HCT116 (cell line): ENCODE results near the gene NUMB. TPM values are rescaled to one million over a fixed set of nuclear protein-coding genes. Genes with fewer than 3 reads are reported as not detected.
"Not testable (repeated sequence)": the region's sequence is repeated elsewhere in the genome, so short reads cannot be mapped to it uniquely, and the experiment has no call there.

ENCODE experiments used
- ATAC-seq: fragments of 200-7000 bp; cut with Tn5 transposase; 2 replicates; pipeline ENCODE4 v1.9.1; 2020; ENCODE audit warnings: mild to moderate bottlenecking, moderate library complexity
- BruUV-seq: library from RNA; stranded (reverse); fragments of 400-500 nt; replicated peaks from 2 replicates; lab custom pipeline; 2021; lab: Mats Ljungman, UMichigan
- CTCF ChIA-PET: fragments of 300-600 bp; sonication (Branson Sonifier 250); formaldehyde crosslinking; loops from one replicate; lab custom pipeline; 2021; ENCODE audit warnings: antibody characterized with exemption; lab: Charles Lee
- POLR2A ChIA-PET: fragments of 300-600, 350-600 bp; sonication (Branson Sonifier 250); formaldehyde crosslinking; loops from one replicate; lab custom pipeline; 2021; ENCODE audit warnings: antibody characterized with exemption; lab: Charles Lee
- RAD21 ChIA-PET, 2 experiments: fragments of 300-600 bp; sonication (Branson Sonifier 250); formaldehyde crosslinking; loops; one replicate each; lab custom pipeline; 2023; ENCODE audit warnings: low total read pairs in 2 of 2; ENCODE audit not compliant: uncharacterized antibody in 2 of 2, unreplicated experiment in 2 of 2, low non-redundant PET in 1 of 2; lab: Charles Lee
- DNase-seq: peaks from one replicate; pipeline ENCODE4 v3.0.0-alpha.2; 2010; ENCODE audit warnings: low read depth, low spot score
- H2AFZ ChIP-seq: fragments of 200-600 bp; shearing (Covaris generic), sonication (generic); 2 replicates; pipeline ENCODE4 v1.6.1; 2017; ENCODE audit warnings: low read depth, mixed run types, mixed read lengths, antibody characterized with exemption, low read length; ENCODE audit not compliant: poor library complexity, severe bottlenecking
- H3K27ac ChIP-seq: 2 replicates; pipeline ENCODE4 v1.5.1; 2012; ENCODE audit warnings: low read depth, low read length
- H3K27me3 ChIP-seq: fragments of 200-600 bp; sonication (generic); 2 replicates; pipeline ENCODE4 v1.6.1; 2016; ENCODE audit warnings: mixed run types, low read length, mixed read lengths; ENCODE audit not compliant: insufficient read depth
- H3K36me3 ChIP-seq, 2 experiments: fragments of 200-500 bp in 1 of 2; fragments of 200-600 bp in 1 of 2; sonication (Bioruptor generic) in 1 of 2; sonication (generic) in 1 of 2; 2 replicates each; pipeline versions ENCODE4 v1.5.1 to v1.6.1; 2014 to 2016; ENCODE audit warnings: low read length in 2 of 2, inconsistent platforms in 1 of 2, mixed read lengths in 1 of 2, mixed run types in 1 of 2; ENCODE audit not compliant: insufficient read depth in 2 of 2, control insufficient read depth in 1 of 2
- H3K4me1 ChIP-seq, 2 experiments: fragments of 200-600 bp in 1 of 2; sonication (generic) in 1 of 2; 2 replicates each; pipeline versions ENCODE4 v1.5.1 to v1.6.1; 2012 to 2017; ENCODE audit warnings: low read length in 2 of 2, inconsistent platforms in 1 of 2, mild to moderate bottlenecking in 1 of 2, mixed read lengths in 1 of 2, mixed run types in 1 of 2, moderate library complexity in 1 of 2; ENCODE audit not compliant: insufficient read depth in 2 of 2, control insufficient read depth in 1 of 2
- H3K4me2 ChIP-seq: fragments of 200-600 bp; sonication (generic); 2 replicates; pipeline ENCODE4 v1.6.1; 2017; ENCODE audit warnings: mixed run types, low read length, mixed read lengths
- H3K4me3 ChIP-seq, 2 experiments: fragments of 200-600 bp in 1 of 2; sonication (generic) in 1 of 2; replicated peaks in 1 of 2; 2 replicates each; pipeline ENCODE4 v1.5.1; 2011 to 2016; ENCODE audit warnings: low read length in 2 of 2, control low read depth in 1 of 2, low read depth in 1 of 2, mild to moderate bottlenecking in 1 of 2, mixed read lengths in 1 of 2, mixed run types in 1 of 2
- H3K79me2 ChIP-seq: fragments of 200-600 bp; sonication (generic); 2 replicates; pipeline ENCODE4 v1.6.1; 2017; ENCODE audit warnings: mild to moderate bottlenecking, mixed run types, low read length, moderate library complexity, mixed read lengths; ENCODE audit not compliant: insufficient read depth
- H3K9ac ChIP-seq: fragments of 200-600 bp; sonication (generic); 2 replicates; pipeline ENCODE4 v1.6.1; 2016; ENCODE audit warnings: low read length, mixed read lengths
- H3K9me2 ChIP-seq: fragments of 200-600 bp; sonication (generic), shearing (Covaris generic); 2 replicates; pipeline ENCODE4 v1.6.1; 2017; ENCODE audit warnings: mixed run types, mild to moderate bottlenecking, moderate library complexity; ENCODE audit not compliant: insufficient read depth
- H3K9me3 ChIP-seq, 2 experiments: fragments of 200-500 bp in 1 of 2; fragments of 200-600 bp in 1 of 2; sonication (Bioruptor generic) in 1 of 2; sonication (generic) in 1 of 2; 2 replicates each; pipeline ENCODE4 v1.6.1; 2014 to 2017; ENCODE audit warnings: low read length in 2 of 2, mixed read lengths in 2 of 2, inconsistent platforms in 1 of 2, low read depth in 1 of 2, mild to moderate bottlenecking in 1 of 2, mixed run types in 1 of 2, moderate library complexity in 1 of 2; ENCODE audit not compliant: control insufficient read depth in 1 of 2, insufficient read depth in 1 of 2
- H4K20me1 ChIP-seq: fragments of 200-600 bp; sonication (generic), shearing (Covaris generic); 2 replicates; pipeline ENCODE4 v1.6.1; 2017; ENCODE audit warnings: mixed run types, mild to moderate bottlenecking, moderate library complexity; ENCODE audit not compliant: insufficient read depth
- CBX3 ChIP-seq: IDR thresholded peaks from 2 replicates; pipeline ENCODE4 v1.6.1; 2012; ENCODE audit warnings: low read depth
- CEBPB ChIP-seq: IDR thresholded peaks from 2 replicates; pipeline ENCODE4 v1.6.1; 2012; ENCODE audit warnings: low read depth
- CTCF ChIP-seq, 3 experiments: fragments of 200-600 bp in 1 of 3; sonication (generic) in 1 of 3; IDR thresholded peaks in 2 of 3; conservative IDR thresholded peaks in 1 of 3; 2 replicates each; pipeline ENCODE4 v1.5.1; 2012 to 2017; ENCODE audit warnings: low read depth in 2 of 3, low read length in 2 of 3, antibody characterized with exemption in 1 of 3, borderline replicate concordance in 1 of 3, control low read depth in 1 of 3, mild to moderate bottlenecking in 1 of 3, mixed read lengths in 1 of 3, mixed run types in 1 of 3, moderate library complexity in 1 of 3; ENCODE audit not compliant: insufficient read depth in 1 of 3
- ELF1 ChIP-seq: IDR thresholded peaks from 2 replicates; pipeline ENCODE4 v1.6.1; 2012; ENCODE audit warnings: low read depth, borderline replicate concordance
- EZH2 ChIP-seq: fragments of 200-600 bp; sonication (generic); IDR thresholded peaks from 2 replicates; pipeline ENCODE4 v1.6.1; 2017; ENCODE audit warnings: antibody characterized with exemption, mixed run types
- EZH2phosphoT487 ChIP-seq: fragments of 200-600 bp; IDR thresholded peaks from 2 replicates; pipeline ENCODE4 v1.6.1; 2018; ENCODE audit warnings: antibody characterized with exemption, borderline replicate concordance
- JUND ChIP-seq: IDR thresholded peaks from 2 replicates; pipeline ENCODE4 v1.6.1; 2012
- MAX ChIP-seq: IDR thresholded peaks from 2 replicates; pipeline ENCODE4 v1.6.1; 2012
- TCF7L2 ChIP-seq: IDR thresholded peaks from 2 replicates; pipeline ENCODE4 v1.7.0; 2011; ENCODE audit warnings: borderline replicate concordance, inconsistent platforms; ENCODE audit not compliant: insufficient read depth, insufficient read length; ENCODE audit errors: extremely low read depth
- intact Hi-C: fragments of 100-400 bp; cut with micrococcal nuclease; formaldehyde crosslinking; loops from 2 replicates; pipeline ENCODE4 v1.10.0; 2022
- total RNA-seq: library from RNA; stranded (reverse); gene quantifications from one replicate; pipeline ENCODE4 v1.2.1, GENCODE V29; 2021; ENCODE audit not compliant: unreplicated experiment

NUMB gene
- total RNA-seq, 1 experiment from 2014 or later, result 43.0 TPM

GRCh38 chr14:73393375-73393774, 65.0 kb downstream of the NUMB start:
- no peak overlapping the region for H3K4me2 ChIP-seq
- CTCF ChIA-PET, result no interaction called here
- H3K9ac ChIP-seq, result no peak overlapping the region
- H2AFZ ChIP-seq, result no peak overlapping the region
- H3K4me1 ChIP-seq, result peaks cover 0 to 5% of the 10 kb centered on the region in 2 experiments; a peak in 1 of 4 replicates
- H3K27ac ChIP-seq, result no peak overlapping the region
- RAD21 ChIA-PET, result no interaction called here
- TF ChIP-seq EZH2 (no peak), MAX (no peak), JUND (no peak), ELF1 (no peak)
- TF ChIP-seq, all 23 proteins: peak for 0
- Histone ChIP-seq H3K36me3 (no peaks in the 10 kb centered on the region), H3K79me2 (no peaks in the 10 kb centered on the region), H3K9me3 (no peaks in the 10 kb centered on the region), H4K20me1 (no peaks in the 10 kb centered on the region; the same call in 1 of the 2 replicates), H3K27me3 (no peaks in the 10 kb centered on the region), H3K9me2 (no peaks in the 10 kb centered on the region), H3K4me3 (no peak overlapping the region)
- BruUV-seq, result no TSS peak
- DNase-seq, result no peak
- intact Hi-C loops, result no loop called here
- POLR2A ChIA-PET, result no interaction called here
- ATAC-seq, result no peak

GRCh38 chr14:73392329-73393257, 65.8 kb downstream of the NUMB start:
- RAD21 ChIA-PET, result no interaction called here
- Histone ChIP-seq H4K20me1 (no peaks in the 10 kb centered on the region; the same call in 1 of the 2 replicates), H2AFZ (no peak overlapping the region), H3K9me3 (no peaks in the 10 kb centered on the region), H3K4me2 (no peak overlapping the region), H3K27ac (no peak overlapping the region), H3K9ac (no peak overlapping the region), H3K4me3 (no peak overlapping the region), H3K79me2 (no peaks in the 10 kb centered on the region)
- intact Hi-C loops, result no loop called here
- POLR2A ChIA-PET, result no interaction called here
- DNase-seq, result no peak
- TF ChIP-seq CTCF (IDR thresholded peaks at IDR 0.05 in 2 of 3, conservative IDR thresholded peaks at IDR 0.05 in 1 of 3; ENCODE audit: borderline replicate concordance in 1 of 3, insufficient read depth in 1 of 3, low read depth in 2 of 3, low read length in 2 of 3) (no peak), CEBPB (no peak), TCF7L2 (no peak), JUND (no peak), EZH2phosphoT487 (no peak), CBX3 (no peak)
- TF ChIP-seq, all 23 proteins: peak for 0
- Histone ChIP-seq H3K9me2 (no peaks in the 10 kb centered on the region), H3K27me3 (no peaks in the 10 kb centered on the region), H3K4me1 (peaks cover 0 to 5% of the 10 kb centered on the region in 2 experiments; a peak in 1 of 4 replicates), H3K36me3 (no peaks in the 10 kb centered on the region)
- BruUV-seq, result no TSS peak
- CTCF ChIA-PET, result no interaction called here
- no peak for ATAC-seq

- H4K20me1 ChIP-seq, BruUV-seq, H3K79me2 ChIP-seq, RAD21 ChIA-PET, H3K9ac ChIP-seq, ATAC-seq, H3K36me3 ChIP-seq, H2AFZ ChIP-seq, H3K27ac ChIP-seq, H3K9me3 ChIP-seq, H3K9me2 ChIP-seq, H3K4me3 ChIP-seq, DNase-seq, CTCF ChIA-PET, intact Hi-C loops, H3K4me2 ChIP-seq, H3K4me1 ChIP-seq, H3K27me3 ChIP-seq, POLR2A ChIA-PET: not testable (repeated sequence)
Measured at GRCh38 chr14:73387860-73388259, 70.5 kb downstream of the NUMB start.
